ENCODE results near the gene ALG12. TPM values are rescaled to one million over a fixed set of nuclear protein-coding genes. Genes with fewer than 3 reads are reported as not detected.
A peak's percentile ranks its signal among the peaks of the same experiment; 100 is the strongest.

The ALG12 gene
- total and polyA plus RNA-seq, 2 of the 8 experiments (the other 6 are each of a cell fraction or from before 2014, with no cell fraction given), result 13.4 to 22.5 TPM

DNA sequence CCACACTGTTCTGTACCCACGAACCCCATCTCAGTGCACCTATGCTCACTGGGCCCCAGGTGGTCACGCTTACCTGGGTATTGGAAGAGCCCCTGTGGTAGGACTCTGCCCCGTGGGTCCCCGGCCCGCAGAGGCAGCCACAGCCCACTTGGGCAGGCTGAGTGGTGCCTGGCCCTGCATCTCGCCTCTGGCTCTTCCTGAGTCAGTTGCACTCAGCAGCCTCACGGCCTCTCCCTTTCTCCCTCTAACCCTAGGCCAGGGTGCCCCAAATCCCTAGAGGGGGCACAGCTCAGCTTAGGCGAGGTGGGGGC is 9.9 kb upstream of the ALG12 start:
- DNase-seq (ENCODE audit: low read depth in 1 of 2, low spot score in 2 of 2) (no peak), FAIRE-seq (no peak)
- CTCF ChIA-PET (ENCODE audit: partially characterized antibody), result interaction anchor here (1.6 kb wide), 1 partner anchor 109 kb away, joined by 3 read pairs; no protein-coding TSS in a partner anchor
- TF ChIP-seq ZNF274 (IDR thresholded peaks at IDR 0.05; ENCODE audit: borderline replicate concordance, extremely low read depth, low read length), result no peak
- no peak for TF ChIP-seq BCL11A (IDR thresholded peaks at IDR 0.05; ENCODE audit: low read depth in 2 of 2, low read length in 2 of 2)
- TF ChIP-seq, protein P1, sequence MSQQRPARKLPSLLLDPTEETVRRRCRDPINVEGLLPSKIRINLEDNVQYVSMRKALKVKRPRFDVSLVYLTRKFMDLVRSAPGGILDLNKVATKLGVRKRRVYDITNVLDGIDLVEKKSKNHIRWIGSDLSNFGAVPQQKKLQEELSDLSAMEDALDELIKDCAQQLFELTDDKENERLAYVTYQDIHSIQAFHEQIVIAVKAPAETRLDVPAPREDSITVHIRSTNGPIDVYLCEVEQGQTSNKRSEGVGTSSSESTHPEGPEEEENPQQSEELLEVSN (IDR thresholded peaks at IDR 0.05), result no peak
- TF ChIP-seq GABPA (IDR thresholded peaks at IDR 0.05; ENCODE audit: borderline replicate concordance, insufficient read depth, low read length), result no peak
- no peak for TF ChIP-seq BACH1 (IDR thresholded peaks at IDR 0.05; ENCODE audit: low read length)
- no peak for TF ChIP-seq POLR2AphosphoS5 (IDR thresholded peaks at IDR 0.05; ENCODE audit: low read depth, low read length)
- TF ChIP-seq KDM5A (IDR thresholded peaks at IDR 0.05; ENCODE audit: low read length), result no peak
- no peak for TF ChIP-seq JUN (IDR thresholded peaks at IDR 0.05; ENCODE audit: low read depth, low read length)
- no peak for TF ChIP-seq SP2 (IDR thresholded peaks at IDR 0.05; ENCODE audit: low read length)
- TF ChIP-seq, protein P2, sequence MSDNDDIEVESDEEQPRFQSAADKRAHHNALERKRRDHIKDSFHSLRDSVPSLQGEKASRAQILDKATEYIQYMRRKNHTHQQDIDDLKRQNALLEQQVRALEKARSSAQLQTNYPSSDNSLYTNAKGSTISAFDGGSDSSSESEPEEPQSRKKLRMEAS (IDR thresholded peaks at IDR 0.05), result no peak
- Histone ChIP-seq H3K27me3 (replicated peaks in 1 of 4; ENCODE audit: control insufficient read depth in 3 of 4, extremely low read depth in 1 of 4, insufficient read depth in 3 of 4, low read length in 3 of 4) (peaks cover 0 to 12% (median 10%) of the 10 kb centered on the region in 4 experiments; a peak in 6 of 7 replicates), H4K5ac (ENCODE audit: insufficient read length, low read depth, low read length) (no peak overlapping the region), H2AK5ac (ENCODE audit: low read depth, low read length) (no peak overlapping the region), H3K4me3 (ENCODE audit: extremely low read depth in 1 of 4, insufficient read depth in 2 of 4, low read depth in 3 of 4, low read length in 4 of 4) (no peak overlapping the region), H3K14ac (ENCODE audit: insufficient read length) (no peak overlapping the region), H2AFZ (ENCODE audit: low read length) (no peak overlapping the region), H2BK12ac (ENCODE audit: low read depth, low read length) (no peak overlapping the region), H3K4me1 (replicated peaks in 1 of 4; ENCODE audit: control insufficient read depth in 3 of 4, insufficient read depth in 4 of 4, low read length in 3 of 4) (peaks cover 0 to 3% (median 0%) of the 10 kb centered on the region in 4 experiments; a peak in 1 of 7 replicates), H4K20me1 (replicated peaks in 1 of 2; ENCODE audit: control insufficient read depth in 1 of 2, insufficient read depth in 2 of 2, low read length in 2 of 2) (peaks cover 2 to 4% of the 10 kb centered on the region in 2 experiments), H2BK5ac (ENCODE audit: low read depth, low read length) (no peak overlapping the region), H2BK20ac (ENCODE audit: low read length) (no peak overlapping the region), H3K23ac (ENCODE audit: insufficient read length) (no peak overlapping the region), H3K9ac (replicated peaks in 1 of 4; ENCODE audit: extremely low read depth in 1 of 4, low read depth in 3 of 4, low read length in 3 of 4) (no peak overlapping the region), H3K9me3 (ENCODE audit: insufficient read depth in 2 of 2, low read depth in 1 of 2, low read length in 1 of 2) (no peaks in the 10 kb centered on the region), H3K27ac (ENCODE audit: low read depth, low read length) (no peak overlapping the region), H3K4ac (replicated peaks; ENCODE audit: insufficient read length, low read depth, low read length) (no peak overlapping the region), H3K36me3 (ENCODE audit: control insufficient read depth in 2 of 4, insufficient read depth in 4 of 4, low read length in 3 of 4) (no peaks in the 10 kb centered on the region; a peak in 2 of 8 replicates), H4K91ac (replicated peaks; ENCODE audit: insufficient read length, low read length) (no peak overlapping the region), H3K79me2 (ENCODE audit: control insufficient read depth in 1 of 2, insufficient read depth in 2 of 2, low read length in 2 of 2) (no peaks in the 10 kb centered on the region), H3K56ac (replicated peaks; ENCODE audit: insufficient read length, low read depth, low read length) (no peak overlapping the region), H3K18ac (ENCODE audit: extremely low read depth, low read length) (no peak overlapping the region), H3K23me2 (ENCODE audit: low read depth, low read length) (peaks cover 3% of the 10 kb centered on the region; the same call in 1 of the 2 replicates), H4K8ac (ENCODE audit: extremely low read depth, insufficient read depth, low read length) (0 out of 2 replicates have a peak overlapping the region, but pooled peaks have one; percentile 35), H3K4me2 (ENCODE audit: insufficient read depth in 1 of 2, low read depth in 2 of 2, low read length in 2 of 2) (no peak overlapping the region), H2BK120ac (replicated peaks; ENCODE audit: low read depth, low read length) (no peak overlapping the region), H3K79me1 (ENCODE audit: low read depth, low read length) (no peaks in the 10 kb centered on the region; the same call in 1 of the 2 replicates), H2BK15ac (ENCODE audit: low read length) (no peak overlapping the region)
- POLR2A ChIA-PET (ENCODE audit: partially characterized antibody), result no interaction called here
- 80% methylated on average over 8 of the region's 8 CpGs; no CpG with 5 or more reads in 1 of the 2 experiments for WGBS, 2 experiments (ENCODE audit: extremely low coverage in 1 of 2, insufficient coverage in 1 of 2, insufficient read length in 1 of 2, insufficient replicate concordance in 2 of 2, low coverage in 1 of 2, low lambda C conversion rate in 2 of 2, missing lambda C conversion rate in 1 of 2)

Data from H1 (cell line).